ENCODE results near the gene SCYL1. TPM values are rescaled to one million over a fixed set of nuclear protein-coding genes. Genes with fewer than 3 reads are reported as not detected.

SCYL1 gene
- total RNA-seq, 1 experiment from 2014 or later, result 70.9 TPM

- TSS peak; percentile 30 for BruUV-seq (replicated peaks)
- ChIA-PET POLR2A (interaction anchor here (0.6 to 30.1 kb wide), 33 partner anchors 6 to 504 kb away, joined by 3 to 2994 read pairs (median 7); partner anchors contain the start of genes BANF1, DPF2, EIF1AD and FAM89B), CTCF (interaction anchor here (0.6 to 3.1 kb wide), 16 partner anchors 8 to 184 kb away, joined by 3 to 17 read pairs (median 4); partner anchors contain the start of genes CDC42EP2 and NEAT1)
- DNase-seq (ENCODE audit: unreplicated experiment), result peak; percentile 72
- no peak for TF ChIP-seq CTCF (IDR thresholded peaks at IDR 0.05; ENCODE audit: unreplicated experiment)
- Mint-ChIP-seq H3K9me3 (ENCODE audit: unreplicated experiment) (no peaks in the 10 kb centered on the region), H3K4me1 (ENCODE audit: insufficient read depth, unreplicated experiment) (peaks cover 9% of the 10 kb centered on the region), H3K27ac (ENCODE audit: low read depth, unreplicated experiment) (no peak overlapping the region), H3K4me3 (ENCODE audit: unreplicated experiment) (no peak overlapping the region), H3K36me3 (ENCODE audit: insufficient read depth, unreplicated experiment) (no peaks in the 10 kb centered on the region), H3K27me3 (ENCODE audit: insufficient read depth, unreplicated experiment) (no peaks in the 10 kb centered on the region)
- intact Hi-C loops (cut with micrococcal nuclease), result no loop called here
Observed at GRCh38 chr11:65498042-65498726, 26.7 kb upstream of the SCYL1 start.

DNA sequence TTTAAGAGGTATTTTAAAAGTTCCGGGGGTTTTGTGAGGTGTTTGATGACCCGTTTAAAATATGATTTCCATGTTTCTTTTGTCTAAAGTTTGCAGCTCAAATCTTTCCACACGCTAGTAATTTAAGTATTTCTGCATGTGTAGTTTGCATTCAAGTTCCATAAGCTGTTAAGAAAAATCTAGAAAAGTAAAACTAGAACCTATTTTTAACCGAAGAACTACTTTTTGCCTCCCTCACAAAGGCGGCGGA, 26.2 kb upstream of the SCYL1 start:
- intact Hi-C loops (cut with micrococcal nuclease), result no loop called here
- ChIA-PET POLR2A (interaction anchor here (0.7 to 30.1 kb wide), 29 partner anchors 6 to 547 kb away, joined by 3 to 2994 read pairs (median 12); partner anchors contain the start of genes BANF1, DPF2, EIF1AD and FAM89B), CTCF (interaction anchor here (0.6 to 3.1 kb wide), 9 partner anchors 13 to 83 kb away, joined by 3 to 17 read pairs (median 3); partner anchors contain the start of gene NEAT1)
- Mint-ChIP-seq H3K36me3 (ENCODE audit: insufficient read depth, unreplicated experiment) (no peaks in the 10 kb centered on the region), H3K4me1 (ENCODE audit: insufficient read depth, unreplicated experiment) (peaks cover 7% of the 10 kb centered on the region), H3K9me3 (ENCODE audit: unreplicated experiment) (no peaks in the 10 kb centered on the region), H3K4me3 (ENCODE audit: unreplicated experiment) (no peak overlapping the region), H3K27me3 (ENCODE audit: insufficient read depth, unreplicated experiment) (no peaks in the 10 kb centered on the region), H3K27ac (ENCODE audit: low read depth, unreplicated experiment) (no peak overlapping the region)
- no TSS peak for BruUV-seq (replicated peaks)
- no peak for DNase-seq (ENCODE audit: unreplicated experiment)
- TF ChIP-seq CTCF (IDR thresholded peaks at IDR 0.05; ENCODE audit: unreplicated experiment), result no peak

GRCh38 chr11:65498977-65499712, 25.7 kb upstream of the SCYL1 start, which contains the start of gene MALAT1:
TSS of gene MALAT1 (plus strand) at chr11:65499045.
- DNase-seq (ENCODE audit: unreplicated experiment), result peak; percentile 95
- H3K4me3 Mint-ChIP-seq (ENCODE audit: unreplicated experiment), result no peak within 1 kb of the TSS
- POLR2A ChIA-PET, result interaction anchor here (0.7 to 30.1 kb wide), 33 partner anchors 5 to 548 kb away, joined by 3 to 2994 read pairs (median 7); partner anchors contain the start of genes BANF1, DPF2, EIF1AD and FAM89B
- CTCF ChIA-PET, result interaction anchor here (0.6 to 3.1 kb wide), 13 partner anchors 11 to 85 kb away, joined by 3 to 17 read pairs (median 4); partner anchors contain the start of gene NEAT1
- TSS peak; percentile 58 for BruUV-seq (replicated peaks)
- H3K27ac Mint-ChIP-seq (ENCODE audit: low read depth, unreplicated experiment), result no peak within 1 kb of the TSS
- intact Hi-C loops (cut with micrococcal nuclease), result loop anchor here (1.0 kb wide), 1 partner anchor 77 kb away; the partner anchor contains the start of gene NEAT1
- H3K27me3 Mint-ChIP-seq (ENCODE audit: insufficient read depth, unreplicated experiment), result no peaks in the 10 kb centered on the region
- peaks cover 7% of the 10 kb centered on the region for H3K4me1 Mint-ChIP-seq (ENCODE audit: insufficient read depth, unreplicated experiment)
- H3K9me3 Mint-ChIP-seq (ENCODE audit: unreplicated experiment), result no peaks in the 10 kb centered on the region
- no peaks in the 10 kb centered on the region for H3K36me3 Mint-ChIP-seq (ENCODE audit: insufficient read depth, unreplicated experiment)
- TF ChIP-seq CTCF (IDR thresholded peaks at IDR 0.05; ENCODE audit: unreplicated experiment), result no peak

All from MCF 10A (cell line).